ENCODE results near the gene DDX52. TPM values are rescaled to one million over a fixed set of nuclear protein-coding genes. Genes with fewer than 3 reads are reported as not detected.

The DDX52 gene
- total RNA-seq, 4 donors from 2014 or later, result 17.2 to 27.9 (median 20.3) TPM

- peaks cover 5 to 7% of the 10 kb centered on the region in 2 donors for H3K4me1 ChIP-seq
- no peak for DNase-seq
- H3K4me3 ChIP-seq (replicated peaks in 1 of 3), result no peak overlapping the region
- H3K36me3 ChIP-seq, result no peaks in the 10 kb centered on the region
- H3K9me3 ChIP-seq, result no peaks in the 10 kb centered on the region
- TF ChIP-seq, protein P1, sequence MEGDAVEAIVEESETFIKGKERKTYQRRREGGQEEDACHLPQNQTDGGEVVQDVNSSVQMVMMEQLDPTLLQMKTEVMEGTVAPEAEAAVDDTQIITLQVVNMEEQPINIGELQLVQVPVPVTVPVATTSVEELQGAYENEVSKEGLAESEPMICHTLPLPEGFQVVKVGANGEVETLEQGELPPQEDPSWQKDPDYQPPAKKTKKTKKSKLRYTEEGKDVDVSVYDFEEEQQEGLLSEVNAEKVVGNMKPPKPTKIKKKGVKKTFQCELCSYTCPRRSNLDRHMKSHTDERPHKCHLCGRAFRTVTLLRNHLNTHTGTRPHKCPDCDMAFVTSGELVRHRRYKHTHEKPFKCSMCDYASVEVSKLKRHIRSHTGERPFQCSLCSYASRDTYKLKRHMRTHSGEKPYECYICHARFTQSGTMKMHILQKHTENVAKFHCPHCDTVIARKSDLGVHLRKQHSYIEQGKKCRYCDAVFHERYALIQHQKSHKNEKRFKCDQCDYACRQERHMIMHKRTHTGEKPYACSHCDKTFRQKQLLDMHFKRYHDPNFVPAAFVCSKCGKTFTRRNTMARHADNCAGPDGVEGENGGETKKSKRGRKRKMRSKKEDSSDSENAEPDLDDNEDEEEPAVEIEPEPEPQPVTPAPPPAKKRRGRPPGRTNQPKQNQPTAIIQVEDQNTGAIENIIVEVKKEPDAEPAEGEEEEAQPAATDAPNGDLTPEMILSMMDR (IDR thresholded peaks at IDR 0.05), result no peak
- no peak for TF ChIP-seq POLR2A (IDR thresholded peaks at IDR 0.05)
- intact Hi-C loops (cut with DNase I), result no loop called here
- H3K27ac ChIP-seq, result no peak overlapping the region
- no peaks in the 10 kb centered on the region for H3K27me3 ChIP-seq
- 84 to 95% methylated on average over 4 of the region's 4 CpGs for WGBS, 2 donors
These were observed 38.2 kb downstream of the DDX52 start for GRCh38 chr17:37605081-37605480.

GRCh38 chr17:37604556-37604955 lies 38.7 kb downstream of the DDX52 start:
- TF ChIP-seq, protein P1 (IDR thresholded peaks at IDR 0.05), result no peak
- no peak for TF ChIP-seq POLR2A (IDR thresholded peaks at IDR 0.05)
- Histone ChIP-seq H3K4me1 (peaks cover 4 to 5% of the 10 kb centered on the region in 2 donors), H3K4me3 (replicated peaks in 1 of 3) (no peak overlapping the region), H3K36me3 (no peaks in the 10 kb centered on the region), H3K27me3 (no peaks in the 10 kb centered on the region), H3K27ac (no peak overlapping the region), H3K9me3 (no peaks in the 10 kb centered on the region)
- DNase-seq, result no peak
- intact Hi-C loops (cut with DNase I), result no loop called here
- WGBS, 2 donors, result 91 to 93% methylated on average over 6 of the region's 6 CpGs

- WGBS, 2 donors, result 95 to 98% methylated on average over 2 of the region's 2 CpGs
- intact Hi-C loops (cut with DNase I), result no loop called here
- peaks cover 16 to 27% of the 10 kb centered on the region in 2 donors for H3K36me3 ChIP-seq
- no peaks in the 10 kb centered on the region for H3K4me1 ChIP-seq
- no peak for DNase-seq
- H3K27ac ChIP-seq, result no peak overlapping the region
- no peaks in the 10 kb centered on the region for H3K27me3 ChIP-seq
- no peak for TF ChIP-seq POLR2A (IDR thresholded peaks at IDR 0.05)
- no peak overlapping the region for H3K4me3 ChIP-seq (replicated peaks in 1 of 3)
- no peaks in the 10 kb centered on the region for H3K9me3 ChIP-seq
These were observed 45.1 kb downstream of the DDX52 start for GRCh38 chr17:37598145-37598544.

DNA sequence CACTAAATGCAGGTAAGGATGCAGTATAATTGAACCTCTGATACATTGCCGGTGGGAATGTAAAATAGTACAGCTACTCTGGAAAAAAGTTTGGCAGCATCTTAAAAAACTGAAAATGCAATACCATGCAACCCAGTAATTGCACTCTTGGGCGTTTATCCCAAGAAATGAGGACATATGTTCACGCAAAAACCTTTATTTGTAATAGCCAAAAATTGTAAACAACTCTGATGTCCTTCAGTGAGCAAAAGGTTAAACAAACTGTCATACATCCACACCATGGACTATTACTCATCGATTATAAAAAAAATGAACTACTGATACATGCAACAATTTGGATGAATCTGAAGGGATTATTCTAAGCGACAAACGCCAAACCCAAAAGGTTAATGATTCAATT lies 51.0 kb downstream of the DDX52 start:
- DNase-seq, result no peak
- Histone ChIP-seq H3K27me3 (no peaks in the 10 kb centered on the region), H3K4me1 (peaks cover 7 to 9% of the 10 kb centered on the region in 2 donors), H3K36me3 (peaks cover 16 to 27% of the 10 kb centered on the region in 2 donors), H3K4me3 (replicated peaks in 1 of 3) (no peak overlapping the region), H3K9me3 (no peaks in the 10 kb centered on the region), H3K27ac (no peak overlapping the region)
- WGBS, 2 donors, result 82 to 94% methylated on average over 6 of the region's 6 CpGs
- TF ChIP-seq, protein P1 (IDR thresholded peaks at IDR 0.05), result no peak
- TF ChIP-seq POLR2A (IDR thresholded peaks at IDR 0.05), result no peak
- intact Hi-C loops (cut with DNase I), result no loop called here

DNA sequence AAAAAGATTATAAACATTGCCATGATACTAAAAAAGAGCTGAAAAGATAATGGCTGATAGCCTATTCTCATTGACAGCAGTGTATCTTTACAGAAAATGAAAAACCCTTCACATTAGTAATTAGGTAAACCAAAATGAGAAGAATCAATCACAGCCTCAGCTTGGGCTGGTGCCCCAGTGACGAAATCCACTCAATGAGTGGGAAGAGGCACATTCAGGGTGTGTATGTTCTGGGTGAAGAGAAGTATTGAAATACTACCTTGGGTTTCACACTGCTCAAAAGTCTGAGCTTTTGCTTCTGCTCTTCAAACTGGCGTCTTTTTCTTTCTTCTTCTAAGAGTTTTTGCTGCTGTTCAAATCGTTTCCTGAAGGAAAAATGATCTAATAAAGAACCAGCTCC lies 58.2 kb downstream of the DDX52 start:
- intact Hi-C loops (cut with DNase I), result no loop called here
- H3K9me3 ChIP-seq, result no peaks in the 10 kb centered on the region
- H3K27ac ChIP-seq, result no peak overlapping the region
- 92 to 93% methylated on average over 3 of the region's 3 CpGs for WGBS, 2 donors
- TF ChIP-seq, protein P1 (IDR thresholded peaks at IDR 0.05), result no peak
- TF ChIP-seq POLR2A (IDR thresholded peaks at IDR 0.05), result no peak
- no peak for DNase-seq
- H3K4me3 ChIP-seq (replicated peaks in 1 of 3), result no peak overlapping the region
- H3K36me3 ChIP-seq, result peaks cover 17 to 39% of the 10 kb centered on the region in 2 donors
- no peaks in the 10 kb centered on the region for H3K27me3 ChIP-seq
- peaks cover 7 to 9% of the 10 kb centered on the region in 2 donors for H3K4me1 ChIP-seq

DNA sequence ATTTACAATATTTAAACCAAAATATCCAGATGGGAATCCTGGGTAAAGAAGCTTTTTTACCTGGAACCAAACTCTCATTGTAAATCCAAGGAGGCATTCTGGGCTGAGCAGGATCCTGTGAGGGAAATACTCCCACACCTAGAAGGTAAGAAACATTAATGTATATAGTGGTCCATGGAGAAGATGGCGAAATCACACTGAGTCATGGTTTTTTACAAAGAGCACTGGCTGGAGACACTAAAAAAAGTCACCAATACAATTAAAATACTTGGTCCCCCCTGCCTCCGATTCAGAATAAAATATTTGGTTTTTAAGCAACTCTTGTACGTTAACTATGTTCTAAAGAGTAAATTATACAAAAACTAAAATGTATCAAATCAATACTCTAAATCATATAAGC lies 67.0 kb downstream of the DDX52 start:
- Histone ChIP-seq H3K9me3 (no peaks in the 10 kb centered on the region), H3K4me1 (no peaks in the 10 kb centered on the region), H3K27ac (no peak overlapping the region), H3K36me3 (peaks cover 0 to 18% of the 10 kb centered on the region in 2 donors), H3K27me3 (no peaks in the 10 kb centered on the region), H3K4me3 (replicated peaks in 1 of 3) (no peak overlapping the region)
- DNase-seq, result no peak
- WGBS, 2 donors, result 95 to 97% methylated on average over 3 of the region's 3 CpGs
- TF ChIP-seq, protein P1 (IDR thresholded peaks at IDR 0.05), result no peak
- TF ChIP-seq POLR2A (IDR thresholded peaks at IDR 0.05), result no peak
- intact Hi-C loops (cut with DNase I), result no loop called here
